Measurements from ENCODE around the gene AP4B1. TPM values are rescaled to one million over a fixed set of nuclear protein-coding genes. Genes with fewer than 3 reads are reported as not detected.

AP4B1 gene
- total and polyA plus RNA-seq, 2 donors from 2014 or later: 8.7 to 21.7 TPM

DNA sequence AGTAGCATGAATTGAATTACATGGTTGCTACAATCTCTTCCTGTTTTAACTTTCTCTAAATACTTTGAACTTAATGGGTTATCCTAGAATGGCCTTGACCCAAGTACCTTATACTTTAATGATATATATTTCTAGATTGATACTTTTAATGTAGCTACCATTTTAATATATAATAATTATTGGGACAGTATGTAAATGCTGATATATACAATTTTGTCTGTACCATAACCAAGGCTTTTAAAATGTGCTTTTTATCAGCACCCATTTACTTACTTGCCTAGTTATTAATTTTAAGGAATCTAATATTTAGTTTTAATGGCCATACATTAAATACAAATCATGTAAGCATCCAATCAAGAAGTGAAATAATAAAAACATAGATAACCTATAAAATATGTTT, 37.9 kb upstream of the AP4B1 start:
- DNase-seq (no peak), FAIRE-seq (no peak)
- peaks cover 6 to 9% (median 6%) of the 10 kb centered on the region in 3 donors for H3K36me3 ChIP-seq (ENCODE audit: control insufficient read depth in 2 of 3, insufficient read depth in 3 of 3, low read length in 3 of 3)
- no peak overlapping the region for H3K27ac ChIP-seq (ENCODE audit: low read depth in 2 of 2, low read length in 2 of 2)
- no peaks in the 10 kb centered on the region for H3K27me3 ChIP-seq (ENCODE audit: control insufficient read depth, insufficient read depth, low read length)
- no peak overlapping the region for H3K4me3 ChIP-seq (ENCODE audit: low read length in 3 of 3)
- no peaks in the 10 kb centered on the region for H3K9me3 ChIP-seq (ENCODE audit: control insufficient read depth in 2 of 3, insufficient read depth in 1 of 3, low read length in 3 of 3)
- intact Hi-C loops (cut with DNase I): no loop called here
- peaks cover 0 to 10% (median 7%) of the 10 kb centered on the region in 3 donors for H3K4me1 ChIP-seq (ENCODE audit: control insufficient read depth in 2 of 3, insufficient read depth in 2 of 3, low read depth in 1 of 3, low read length in 3 of 3)
- no peak for TF ChIP-seq CTCF (IDR thresholded peaks at IDR 0.05; ENCODE audit: borderline replicate concordance, extremely low read depth, insufficient read depth)
- H3K9ac ChIP-seq (ENCODE audit: low read length in 3 of 3): no peak overlapping the region

GRCh38 chr1:113941245-113941559, 36.6 kb upstream of the AP4B1 start:
- no peaks in the 10 kb centered on the region for H3K4me1 ChIP-seq (ENCODE audit: control insufficient read depth in 2 of 3, insufficient read depth in 2 of 3, low read depth in 1 of 3, low read length in 3 of 3)
- no peaks in the 10 kb centered on the region for H3K9me3 ChIP-seq (ENCODE audit: control insufficient read depth in 2 of 3, insufficient read depth in 1 of 3, low read length in 3 of 3)
- H3K36me3 ChIP-seq (ENCODE audit: control insufficient read depth in 2 of 3, insufficient read depth in 3 of 3, low read length in 3 of 3): peaks cover 6 to 9% (median 6%) of the 10 kb centered on the region in 3 donors
- H3K27me3 ChIP-seq (ENCODE audit: control insufficient read depth, insufficient read depth, low read length): no peaks in the 10 kb centered on the region
- no peak overlapping the region for H3K4me3 ChIP-seq (ENCODE audit: low read length in 3 of 3)
- no peak for FAIRE-seq
- intact Hi-C loops (cut with DNase I): no loop called here
- no peak overlapping the region for H3K27ac ChIP-seq (ENCODE audit: low read depth in 2 of 2, low read length in 2 of 2)
- no peak overlapping the region for H3K9ac ChIP-seq (ENCODE audit: low read length in 3 of 3)
- DNase-seq: no peak
- TF ChIP-seq CTCF (IDR thresholded peaks at IDR 0.05; ENCODE audit: borderline replicate concordance, extremely low read depth, insufficient read depth): no peak

- Histone ChIP-seq H3K9ac (ENCODE audit: low read length in 3 of 3) (no peak overlapping the region), H3K9me3 (ENCODE audit: control insufficient read depth in 2 of 3, insufficient read depth in 1 of 3, low read length in 3 of 3) (no peaks in the 10 kb centered on the region), H3K36me3 (ENCODE audit: control insufficient read depth in 2 of 3, insufficient read depth in 3 of 3, low read length in 3 of 3) (peaks cover 6 to 9% (median 6%) of the 10 kb centered on the region in 3 donors), H3K27ac (ENCODE audit: low read depth in 2 of 2, low read length in 2 of 2) (no peak overlapping the region), H3K27me3 (ENCODE audit: control insufficient read depth, insufficient read depth, low read length) (no peaks in the 10 kb centered on the region), H3K4me1 (ENCODE audit: control insufficient read depth in 2 of 3, insufficient read depth in 2 of 3, low read depth in 1 of 3, low read length in 3 of 3) (no peaks in the 10 kb centered on the region), H3K4me3 (ENCODE audit: low read length in 3 of 3) (no peak overlapping the region)
- no peak for FAIRE-seq
- DNase-seq: peak in 1 of 5 donors; percentile 16
- intact Hi-C loops (cut with DNase I): no loop called here
- no peak for TF ChIP-seq CTCF (IDR thresholded peaks at IDR 0.05; ENCODE audit: borderline replicate concordance, extremely low read depth, insufficient read depth)
These were observed 36.0 kb upstream of the AP4B1 start for GRCh38 chr1:113940365-113941244.

Measured in kidney (tissue), 14 donors.